Thymus (tissue), 11 donors: ENCODE measurements around the gene RPS27. TPM values are rescaled to one million over a fixed set of nuclear protein-coding genes. Genes with fewer than 3 reads are reported as not detected.
"Not testable (repeated sequence)": the region's sequence is repeated elsewhere in the genome, so short reads cannot be mapped to it uniquely, and the experiment has no call there.

Experiments used
- DNase-seq, 9 donors: peaks; one replicate each; pipeline ENCODE4 v3.0.0-alpha.2; 2013; ENCODE audit warnings: low spot score in 9 of 9, low read depth in 6 of 9, missing footprints in 1 of 9
- H3K27ac ChIP-seq, 2 donors: one replicate each; pipeline ENCODE4 v1.5.1; 2013; ENCODE audit warnings: control low read depth in 1 of 2, low read depth in 1 of 2, low read length in 1 of 2, mild to moderate bottlenecking in 1 of 2, moderate library complexity in 1 of 2
- H3K27me3 ChIP-seq, 2 donors: one replicate each; pipeline ENCODE4 v1.5.1; 2013; ENCODE audit warnings: low read length in 1 of 2; ENCODE audit not compliant: control insufficient read depth in 2 of 2, insufficient read depth in 1 of 2
- H3K36me3 ChIP-seq, 2 donors: one replicate each; pipeline ENCODE4 v1.5.1; 2013; ENCODE audit warnings: low read length in 1 of 2, mild to moderate bottlenecking in 1 of 2, moderate library complexity in 1 of 2; ENCODE audit not compliant: control insufficient read depth in 2 of 2, insufficient read depth in 2 of 2
- H3K4me1 ChIP-seq, 2 donors: one replicate each; pipeline ENCODE4 v1.5.1; 2013; ENCODE audit warnings: low read length in 2 of 2; ENCODE audit not compliant: control insufficient read depth in 2 of 2, insufficient read depth in 2 of 2
- H3K4me3 ChIP-seq, 2 donors: one replicate each; pipeline ENCODE4 v1.5.1; 2013; ENCODE audit warnings: low read length in 2 of 2, control low read depth in 1 of 2, mild to moderate bottlenecking in 1 of 2
- H3K9me3 ChIP-seq, 2 donors: one replicate each; pipeline ENCODE4 v1.5.1; 2013; ENCODE audit warnings: low read length in 1 of 2, mild to moderate bottlenecking in 1 of 2; ENCODE audit not compliant: control insufficient read depth in 2 of 2, insufficient read depth in 1 of 2
- WGBS: extraction: QIAGEN DNeasy Blood & Tissue Kit; methylation state at CpG from one replicate; pipeline ENCODE4 v1.1.7; 2013; 5-methylcytosine and 5-hydroxymethylcytosine counted together
- polyA plus RNA-seq: library from polyadenylated mRNA; stranded (reverse); fragments of 200-250 nt; gene quantifications from one replicate; pipeline ENCODE4 v1.2.3, GENCODE V29; 2013
- total RNA-seq: library from RNA; stranded (reverse); fragments of 120-200 nt; gene quantifications from one replicate; pipeline ENCODE4 v1.2.4, GENCODE V29; 2013
- donor health status: healthy.

The RPS27 gene
- total and polyA plus RNA-seq, 2 donors: 10,992 to 16,610 TPM

GRCh38 chr1:153977250-153978240, 13.0 kb upstream of the RPS27 start, which contains the start of gene JTB:
Gene JTB, minus strand, starts transcription at chr1:153977674. Its CDS starts 422 bp downstream, at chr1:153977252.
- DNase-seq: peak in 7 of 9 donors; percentile 63 to 92 (median 84)
- no peaks in the 10 kb centered on the region for H3K27me3 ChIP-seq
- H3K36me3 ChIP-seq: peaks cover 32 to 33% of the 10 kb centered on the region in 2 donors
- WGBS: under 1% methylated on average over 75 of the region's 75 CpGs
- peaks cover 6 to 21% of the 10 kb centered on the region in 2 donors for H3K4me1 ChIP-seq
- peak within 1 kb of the TSS; percentile 93 to 98 for H3K4me3 ChIP-seq
- H3K27ac ChIP-seq: peak within 1 kb of the TSS; percentile 80 to 92
- H3K9me3 ChIP-seq: peaks cover 0 to 1% of the 10 kb centered on the region in 2 donors

GRCh38 chr1:153978274-153978909, 12.2 kb upstream of the RPS27 start:
- no peak for DNase-seq
- Histone ChIP-seq H3K9me3 (no peaks in the 10 kb centered on the region), H3K4me1 (peaks cover 6 to 21% of the 10 kb centered on the region in 2 donors), H3K4me3 (peak overlapping the region; percentile 93 to 98), H3K36me3 (peaks cover 24 to 25% of the 10 kb centered on the region in 2 donors), H3K27me3 (no peaks in the 10 kb centered on the region), H3K27ac (peak overlapping the region in 1 of 2 donors; percentile 80)
- 86% methylated on average over 9 of the region's 9 CpGs for WGBS

GRCh38 chr1:153979091-153979490, 11.5 kb upstream of the RPS27 start:
- H3K9me3 ChIP-seq, DNase-seq, H3K27me3 ChIP-seq, H3K4me3 ChIP-seq, H3K27ac ChIP-seq: not testable (repeated sequence)
- Histone ChIP-seq H3K4me1 (peaks cover 6 to 21% of the 10 kb centered on the region in 2 donors), H3K36me3 (peaks cover 17 to 18% of the 10 kb centered on the region in 2 donors)
- WGBS: 97% methylated on average over 12 of the region's 12 CpGs

GRCh38 chr1:153981735-153982134, 8.8 kb upstream of the RPS27 start:
- not testable (repeated sequence) for H3K9me3 ChIP-seq, H3K36me3 ChIP-seq, H3K4me3 ChIP-seq, H3K27ac ChIP-seq, DNase-seq
- Histone ChIP-seq H3K4me1 (peaks cover 9 to 22% of the 10 kb centered on the region in 2 donors), H3K27me3 (peaks cover 2 to 13% of the 10 kb centered on the region in 2 donors)
- 96% methylated on average over 2 of the region's 2 CpGs for WGBS

- Histone ChIP-seq H3K4me3 (no peak overlapping the region), H3K4me1 (peaks cover 8 to 18% of the 10 kb centered on the region in 2 donors), H3K36me3 (no peaks in the 10 kb centered on the region), H3K27ac (no peak overlapping the region), H3K27me3 (peaks cover 2 to 13% of the 10 kb centered on the region in 2 donors), H3K9me3 (no peaks in the 10 kb centered on the region)
- whole genome bisulfite sequencing: 88% methylated on average over 6 of the region's 6 CpGs
- no peak for DNase-seq
Observed at GRCh38 chr1:153984123-153984894, 6.3 kb upstream of the RPS27 start.

- Histone ChIP-seq H3K4me3 (peak overlapping the region; percentile 35 to 50), H3K27me3 (peaks cover 2 to 13% of the 10 kb centered on the region in 2 donors), H3K27ac (peak overlapping the region; percentile 36 to 69), H3K9me3 (no peaks in the 10 kb centered on the region), H3K4me1 (peaks cover 8 to 22% of the 10 kb centered on the region in 2 donors), H3K36me3 (no peaks in the 10 kb centered on the region)
- 55% methylated on average over 7 of the region's 7 CpGs for WGBS
- no peak for DNase-seq
Observed at GRCh38 chr1:153985341-153985912, 5.1 kb upstream of the RPS27 start.

GRCh38 chr1:153985941-153986761, 4.4 kb upstream of the RPS27 start, which contains the start of gene RAB13:
Gene RAB13, minus strand, starts transcription at chr1:153986339. Its CDS starts 103 bp downstream, at chr1:153986236.
- WGBS: 7% methylated on average over 31 of the region's 32 CpGs
- Histone ChIP-seq H3K4me1 (peaks cover 8 to 23% of the 10 kb centered on the region in 2 donors), H3K4me3 (peak within 1 kb of the TSS; percentile 35 to 50), H3K27ac (peak within 1 kb of the TSS; percentile 69 to 74), H3K27me3 (peaks cover 2 to 13% of the 10 kb centered on the region in 2 donors), H3K36me3 (no peaks in the 10 kb centered on the region), H3K9me3 (no peaks in the 10 kb centered on the region)
- peak in 1 of 9 donors; percentile 52 for DNase-seq
